ENCODE data around the gene DTNA. TPM values are rescaled to one million over a fixed set of nuclear protein-coding genes. Genes with fewer than 3 reads are reported as not detected.
"Not testable (repeated sequence)": the region's sequence is repeated elsewhere in the genome, so short reads cannot be mapped to it uniquely, and the experiment has no call there.

DTNA gene
- total RNA-seq, 2 donors from 2014 or later = 41.0 to 78.4 TPM

DNA sequence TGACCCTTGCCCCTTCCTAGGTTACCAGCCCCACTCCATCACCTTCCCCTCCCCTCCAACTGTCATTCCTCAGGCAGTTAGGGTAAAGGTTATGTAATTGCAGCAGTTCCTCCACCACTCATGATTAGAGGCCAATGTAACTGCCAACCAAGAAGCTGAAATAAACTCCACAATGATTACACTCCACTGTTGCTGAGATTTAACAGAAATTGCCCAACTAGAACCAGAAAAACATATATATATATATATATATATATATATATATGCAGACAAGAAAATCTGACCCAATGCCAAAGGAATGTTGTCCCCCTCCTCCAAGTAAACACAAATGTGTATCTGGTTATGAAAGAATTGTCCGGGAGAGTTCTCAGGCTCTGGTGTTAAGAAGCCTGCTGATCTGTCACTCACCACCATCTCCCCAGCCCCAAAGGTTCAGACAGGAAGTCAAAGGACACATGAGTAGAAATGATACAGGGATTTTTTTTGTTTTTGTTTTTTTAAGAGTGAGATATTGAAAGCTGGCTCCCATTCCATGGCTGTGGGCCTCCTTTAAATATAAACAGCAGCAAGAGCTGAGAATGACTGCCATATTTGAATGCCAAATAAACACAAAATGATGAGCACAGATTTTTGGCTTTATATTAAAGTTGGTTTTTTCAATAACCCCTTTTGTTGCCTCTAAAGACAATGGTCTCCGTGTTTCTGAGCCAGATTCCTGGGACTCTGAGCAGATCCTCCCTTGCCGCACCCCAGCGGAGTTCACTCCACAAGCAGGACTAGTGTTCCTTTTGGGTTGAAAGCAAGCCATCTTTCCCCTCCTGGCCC is 204.0 kb downstream of the DTNA start:
- H3K27ac ChIP-seq = no peak overlapping the region
- no peaks in the 10 kb centered on the region for H3K36me3 ChIP-seq
- no peaks in the 10 kb centered on the region for H3K27me3 ChIP-seq (replicated peaks; ENCODE audit: insufficient read depth)
- ATAC-seq (ENCODE audit: insufficient number of reproducible peaks, low FRiP score, low read depth) = no peak
- H3K9me3 ChIP-seq = no peaks in the 10 kb centered on the region
- no peak overlapping the region for H3K4me3 ChIP-seq
- no peak for DNase-seq (ENCODE audit: low spot score)
- TF ChIP-seq CTCF (IDR thresholded peaks at IDR 0.05) = no peak
- peaks cover 7 to 23% of the 10 kb centered on the region in 2 donors for H3K4me1 ChIP-seq (ENCODE audit: control insufficient read depth in 1 of 2, low read depth in 2 of 2)

GRCh38 chr18:34915046-34915445 is 204.9 kb downstream of the DTNA start:
- DNase-seq (ENCODE audit: low spot score) = no peak
- no peak overlapping the region for H3K27ac ChIP-seq
- H3K4me1 ChIP-seq (ENCODE audit: control insufficient read depth in 1 of 2, low read depth in 2 of 2) = peaks cover 0 to 13% of the 10 kb centered on the region in 2 donors
- H3K27me3 ChIP-seq (replicated peaks; ENCODE audit: insufficient read depth) = no peaks in the 10 kb centered on the region
- H3K4me3 ChIP-seq = no peak overlapping the region
- no peaks in the 10 kb centered on the region for H3K9me3 ChIP-seq
- TF ChIP-seq CTCF (IDR thresholded peaks at IDR 0.05) = no peak
- ATAC-seq (ENCODE audit: insufficient number of reproducible peaks, low FRiP score, low read depth) = no peak
- no peaks in the 10 kb centered on the region for H3K36me3 ChIP-seq

- not testable (repeated sequence) for H3K27ac ChIP-seq; DNase-seq (ENCODE audit: low spot score); H3K9me3 ChIP-seq; H3K36me3 ChIP-seq; ATAC-seq (ENCODE audit: insufficient number of reproducible peaks, low FRiP score, low read depth); H3K4me3 ChIP-seq; H3K27me3 ChIP-seq (replicated peaks; ENCODE audit: insufficient read depth)
- H3K4me1 ChIP-seq (ENCODE audit: control insufficient read depth in 1 of 2, low read depth in 2 of 2) = peaks cover 0 to 14% of the 10 kb centered on the region in 2 donors
These were observed 206.4 kb downstream of the DTNA start for GRCh38 chr18:34916539-34916938.

GRCh38 chr18:34918856-34919255 is 208.8 kb downstream of the DTNA start:
- Histone ChIP-seq H3K9me3 (no peaks in the 10 kb centered on the region), H3K4me3 (no peak overlapping the region), H3K4me1 (ENCODE audit: control insufficient read depth in 1 of 2, low read depth in 2 of 2) (peaks cover 0 to 6% of the 10 kb centered on the region in 2 donors), H3K36me3 (no peaks in the 10 kb centered on the region), H3K27me3 (replicated peaks; ENCODE audit: insufficient read depth) (no peaks in the 10 kb centered on the region), H3K27ac (no peak overlapping the region)
- no peak for TF ChIP-seq CTCF (IDR thresholded peaks at IDR 0.05)
- no peak for ATAC-seq (ENCODE audit: insufficient number of reproducible peaks, low FRiP score, low read depth)
- DNase-seq (ENCODE audit: low spot score) = no peak

DNA sequence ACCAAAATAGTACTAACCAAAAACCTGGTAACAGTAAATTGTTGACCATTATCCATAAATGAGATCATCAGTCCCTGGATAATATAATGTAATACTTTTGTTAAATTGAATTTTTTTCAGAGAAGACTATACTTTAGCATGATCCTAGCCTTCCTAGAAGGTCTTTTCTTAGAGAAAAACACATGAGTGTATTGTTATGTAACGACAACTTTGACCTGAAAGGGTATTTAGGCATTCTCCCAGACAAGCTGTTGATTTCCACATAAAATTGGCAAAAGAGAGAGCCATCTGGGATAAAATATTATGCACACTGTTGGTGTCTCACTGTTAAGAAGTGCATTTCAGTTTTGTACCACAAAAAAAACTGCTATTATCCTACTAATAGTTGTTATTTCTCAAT is 211.1 kb downstream of the DTNA start:
- DNase-seq (ENCODE audit: low spot score) (no peak), ATAC-seq (ENCODE audit: insufficient number of reproducible peaks, low FRiP score, low read depth) (no peak)
- peaks cover 0 to 6% of the 10 kb centered on the region in 2 donors for H3K4me1 ChIP-seq (ENCODE audit: control insufficient read depth in 1 of 2, low read depth in 2 of 2)
- no peak overlapping the region for H3K4me3 ChIP-seq
- no peak for TF ChIP-seq CTCF (IDR thresholded peaks at IDR 0.05)
- H3K27me3 ChIP-seq (replicated peaks; ENCODE audit: insufficient read depth) = no peaks in the 10 kb centered on the region
- no peaks in the 10 kb centered on the region for H3K9me3 ChIP-seq
- H3K36me3 ChIP-seq = no peaks in the 10 kb centered on the region
- H3K27ac ChIP-seq = no peak overlapping the region
